Glutamatergic neuron (in vitro differentiated cells): ENCODE measurements around the gene HM13. TPM values are rescaled to one million over a fixed set of nuclear protein-coding genes. Genes with fewer than 3 reads are reported as not detected.
A peak's percentile ranks its signal among the peaks of the same experiment; 100 is the strongest.
"Not testable (repeated sequence)": the region's sequence is repeated elsewhere in the genome, so short reads cannot be mapped to it uniquely, and the experiment has no call there.

Experiments used
- DNase-seq: peaks from one replicate; pipeline ENCODE4 v3.0.0; 2022
- H3K27ac Mint-ChIP-seq: one replicate; pipeline ENCODE4 v1.8.0; 2020; ENCODE audit warnings: mild to moderate bottlenecking, mixed read lengths, inconsistent platforms; ENCODE audit not compliant: unreplicated experiment
- H3K27me3 Mint-ChIP-seq: one replicate; pipeline ENCODE4 v1.8.0; 2020; ENCODE audit warnings: mild to moderate bottlenecking, moderate library complexity, mixed read lengths, inconsistent platforms; ENCODE audit not compliant: unreplicated experiment
- H3K36me3 Mint-ChIP-seq: one replicate; pipeline ENCODE4 v1.8.0; 2020; ENCODE audit warnings: mild to moderate bottlenecking, mixed read lengths, inconsistent platforms; ENCODE audit not compliant: unreplicated experiment
- H3K4me1 Mint-ChIP-seq: one replicate; pipeline ENCODE4 v1.8.0; 2020; ENCODE audit warnings: mild to moderate bottlenecking, low read depth, mixed read lengths, inconsistent platforms; ENCODE audit not compliant: unreplicated experiment
- H3K4me3 Mint-ChIP-seq: one replicate; pipeline ENCODE4 v1.8.0; 2020; ENCODE audit warnings: mild to moderate bottlenecking, mixed read lengths, inconsistent platforms; ENCODE audit not compliant: unreplicated experiment
- H3K9me3 Mint-ChIP-seq: one replicate; pipeline ENCODE4 v1.8.0; 2020; ENCODE audit warnings: mild to moderate bottlenecking, moderate library complexity, mixed read lengths, inconsistent platforms; ENCODE audit not compliant: unreplicated experiment
- total RNA-seq: library from RNA; stranded (reverse); fragmentation: NEBNext Ultra II Directional; extraction: Animal tissue kit (Norgen Biotek cat#: 25700); gene quantifications from one replicate; pipeline ENCODE4 v1.2.1, GENCODE V29; 2021; ENCODE audit not compliant: unreplicated experiment
- TF ChIP-seq, protein P1 (sequence below): fragments of 200-600 bp; sonication (generic); IDR thresholded peaks from one replicate; pipeline ENCODE4 v1.5.0; 2021; ENCODE audit not compliant: partially characterized antibody, unreplicated experiment

The HM13 gene
- total RNA-seq, 1 donor from 2014 or later, result 320 TPM

- H3K9me3 Mint-ChIP-seq, result peaks cover 16% of the 10 kb centered on the region
- peaks cover 24% of the 10 kb centered on the region for H3K4me1 Mint-ChIP-seq
- peak overlapping the region; percentile 16 for H3K4me3 Mint-ChIP-seq
- DNase-seq, result no peak
- H3K27me3 Mint-ChIP-seq, result peaks cover 11% of the 10 kb centered on the region
- H3K36me3 Mint-ChIP-seq, result no peaks in the 10 kb centered on the region
- TF ChIP-seq, protein P1, sequence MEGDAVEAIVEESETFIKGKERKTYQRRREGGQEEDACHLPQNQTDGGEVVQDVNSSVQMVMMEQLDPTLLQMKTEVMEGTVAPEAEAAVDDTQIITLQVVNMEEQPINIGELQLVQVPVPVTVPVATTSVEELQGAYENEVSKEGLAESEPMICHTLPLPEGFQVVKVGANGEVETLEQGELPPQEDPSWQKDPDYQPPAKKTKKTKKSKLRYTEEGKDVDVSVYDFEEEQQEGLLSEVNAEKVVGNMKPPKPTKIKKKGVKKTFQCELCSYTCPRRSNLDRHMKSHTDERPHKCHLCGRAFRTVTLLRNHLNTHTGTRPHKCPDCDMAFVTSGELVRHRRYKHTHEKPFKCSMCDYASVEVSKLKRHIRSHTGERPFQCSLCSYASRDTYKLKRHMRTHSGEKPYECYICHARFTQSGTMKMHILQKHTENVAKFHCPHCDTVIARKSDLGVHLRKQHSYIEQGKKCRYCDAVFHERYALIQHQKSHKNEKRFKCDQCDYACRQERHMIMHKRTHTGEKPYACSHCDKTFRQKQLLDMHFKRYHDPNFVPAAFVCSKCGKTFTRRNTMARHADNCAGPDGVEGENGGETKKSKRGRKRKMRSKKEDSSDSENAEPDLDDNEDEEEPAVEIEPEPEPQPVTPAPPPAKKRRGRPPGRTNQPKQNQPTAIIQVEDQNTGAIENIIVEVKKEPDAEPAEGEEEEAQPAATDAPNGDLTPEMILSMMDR, result no peak
- H3K27ac Mint-ChIP-seq, result peak overlapping the region; percentile 29
Observed at GRCh38 chr20:31594558-31595379, 80.5 kb downstream of the HM13 start.

- H3K27ac Mint-ChIP-seq, result peak overlapping the region; percentile 17
Observed at GRCh38 chr20:31595380-31595653, 81.1 kb downstream of the HM13 start.

GRCh38 chr20:31595654-31596411, 81.6 kb downstream of the HM13 start:
- Mint-ChIP-seq H3K27ac (peak overlapping the region; percentile 17), H3K4me1 (peaks cover 22% of the 10 kb centered on the region), H3K4me3 (peak overlapping the region; percentile 21), H3K36me3 (no peaks in the 10 kb centered on the region), H3K9me3 (peaks cover 17% of the 10 kb centered on the region), H3K27me3 (peaks cover 11% of the 10 kb centered on the region)
- DNase-seq, result peak; percentile 84
- TF ChIP-seq, protein P1, result no peak

More at GRCh38 chr20:31595380-31595653, 81.1 kb downstream of the HM13 start:
- Mint-ChIP-seq H3K9me3 (peaks cover 16% of the 10 kb centered on the region), H3K27me3 (peaks cover 11% of the 10 kb centered on the region), H3K36me3 (no peaks in the 10 kb centered on the region), H3K4me1 (peaks cover 24% of the 10 kb centered on the region), H3K4me3 (no peak overlapping the region)
- TF ChIP-seq, protein P1, result no peak
- no peak for DNase-seq

- DNase-seq, H3K4me3 Mint-ChIP-seq, H3K36me3 Mint-ChIP-seq: not testable (repeated sequence)
- peaks cover 18% of the 10 kb centered on the region for H3K4me1 Mint-ChIP-seq
- H3K9me3 Mint-ChIP-seq, result peaks cover 18% of the 10 kb centered on the region
- peaks cover 11% of the 10 kb centered on the region for H3K27me3 Mint-ChIP-seq
- H3K27ac Mint-ChIP-seq, result peak overlapping the region; percentile 17
Observed at GRCh38 chr20:31596412-31596715, 82.1 kb downstream of the HM13 start.

- Mint-ChIP-seq H3K9me3 (peaks cover 18% of the 10 kb centered on the region), H3K27ac (no peak overlapping the region), H3K36me3 (no peaks in the 10 kb centered on the region), H3K4me3 (no peak overlapping the region), H3K4me1 (peaks cover 18% of the 10 kb centered on the region), H3K27me3 (peaks cover 11% of the 10 kb centered on the region)
- TF ChIP-seq, protein P1, result no peak
- no peak for DNase-seq
Observed at GRCh38 chr20:31596831-31597480, 82.7 kb downstream of the HM13 start.
